ENCODE data around the gene MCUB.

MCUB gene

GRCh38 chr4:109683621-109684253, 123.7 kb downstream of the MCUB start:
- DNase-seq (ENCODE audit: low read depth), result no peak

GRCh38 chr4:109684727-109685126, 124.7 kb downstream of the MCUB start:
- DNase-seq (ENCODE audit: low read depth), result no peak

GRCh38 chr4:109690690-109691410, 130.8 kb downstream of the MCUB start:
- no peak for DNase-seq (ENCODE audit: low read depth)

GRCh38 chr4:109691411-109691920, 131.4 kb downstream of the MCUB start:
- DNase-seq (ENCODE audit: low read depth), result no peak

- no peak for DNase-seq (ENCODE audit: low read depth)
These were observed 138.6 kb downstream of the MCUB start for GRCh38 chr4:109698656-109699055.

GRCh38 chr4:109699553-109700225, 139.6 kb downstream of the MCUB start:
- DNase-seq (ENCODE audit: low read depth), result no peak

GRCh38 chr4:109701566-109702410, 141.7 kb downstream of the MCUB start:
- DNase-seq (ENCODE audit: low read depth), result no peak

- DNase-seq (ENCODE audit: low read depth), result peak; percentile 59
These were observed 143.1 kb downstream of the MCUB start, which contains the start of gene CASP6 for GRCh38 chr4:109702950-109703663. TSS of gene CASP6 (minus strand) at chr4:109703445. CDS start at chr4:109703395, 50 bp downstream.

- no peak for DNase-seq (ENCODE audit: low read depth)
These were observed 143.8 kb downstream of the MCUB start for GRCh38 chr4:109703664-109704361.

GRCh38 chr4:109708435-109708834, 148.4 kb downstream of the MCUB start:
- no peak for DNase-seq (ENCODE audit: low read depth)

GRCh38 chr4:109708990-109709389, 148.9 kb downstream of the MCUB start:
- DNase-seq (ENCODE audit: low read depth), result no peak

GRCh38 chr4:109713500-109713899, 153.5 kb downstream of the MCUB start:
- no peak for DNase-seq (ENCODE audit: low read depth)

GRCh38 chr4:109718759-109719158, 158.7 kb downstream of the MCUB start:
- DNase-seq (ENCODE audit: low read depth), result no peak

- DNase-seq (ENCODE audit: low read depth), result no peak
These were observed 159.6 kb downstream of the MCUB start for GRCh38 chr4:109719604-109720003.

- DNase-seq (ENCODE audit: low read depth), result no peak
These were observed 161.0 kb downstream of the MCUB start for GRCh38 chr4:109721033-109721432.

GRCh38 chr4:109722357-109722756, 162.3 kb downstream of the MCUB start:
- DNase-seq (ENCODE audit: low read depth), result no peak

- no peak for DNase-seq (ENCODE audit: low read depth)
These were observed 163.1 kb downstream of the MCUB start for GRCh38 chr4:109723110-109723509.

- DNase-seq (ENCODE audit: low read depth), result no peak
These were observed 168.3 kb downstream of the MCUB start for GRCh38 chr4:109728385-109728784.

- DNase-seq (ENCODE audit: low read depth), result no peak
These were observed 169.2 kb downstream of the MCUB start for GRCh38 chr4:109729117-109729717.

Data from stimulated activated CD8-positive, alpha-beta memory T cell treated with anti-CD3 and anti-CD28 coated beads, Interleukin-12 subunit alpha, Interleukin-12 subunit beta, amount 100 ng/mL, for 4 hours (primary cell).